ENCODE results near the gene ZBTB20.

Gene ZBTB20

GRCh38 chr3:114659109-114660061 lies 487.7 kb downstream of the ZBTB20 start:
- DNase-seq: no peak

GRCh38 chr3:114651555-114651954 lies 495.5 kb downstream of the ZBTB20 start:
- no peak for DNase-seq

GRCh38 chr3:114650808-114651207 lies 496.3 kb downstream of the ZBTB20 start:
- no peak for DNase-seq

GRCh38 chr3:114649331-114649730 lies 497.8 kb downstream of the ZBTB20 start:
- no peak for DNase-seq

GRCh38 chr3:114646526-114646925 lies 500.6 kb downstream of the ZBTB20 start:
- DNase-seq: no peak

GRCh38 chr3:114645392-114645791 lies 501.7 kb downstream of the ZBTB20 start:
- no peak for DNase-seq

- DNase-seq: no peak
These were observed 502.7 kb downstream of the ZBTB20 start for GRCh38 chr3:114644367-114644766.

- DNase-seq: no peak
These were observed 503.9 kb downstream of the ZBTB20 start for GRCh38 chr3:114642951-114643741.

GRCh38 chr3:114640126-114640525 lies 507.0 kb downstream of the ZBTB20 start:
- no peak for DNase-seq

GRCh38 chr3:114639171-114639570 lies 507.9 kb downstream of the ZBTB20 start:
- no peak for DNase-seq

GRCh38 chr3:114635878-114636277 lies 511.2 kb downstream of the ZBTB20 start:
- no peak for DNase-seq

- no peak for DNase-seq
These were observed 512.5 kb downstream of the ZBTB20 start for GRCh38 chr3:114634635-114635034.

GRCh38 chr3:114632757-114633424 lies 514.2 kb downstream of the ZBTB20 start:
- DNase-seq: peak; percentile 30 to 38

GRCh38 chr3:114627770-114628169 lies 519.3 kb downstream of the ZBTB20 start:
- no peak for DNase-seq

GRCh38 chr3:114626751-114627150 lies 520.3 kb downstream of the ZBTB20 start:
- DNase-seq: no peak

- DNase-seq: no peak
These were observed 522.4 kb downstream of the ZBTB20 start for GRCh38 chr3:114624571-114625181.

- no peak for DNase-seq
These were observed 523.0 kb downstream of the ZBTB20 start for GRCh38 chr3:114624047-114624445.

- no peak for DNase-seq
These were observed 523.6 kb downstream of the ZBTB20 start for GRCh38 chr3:114623420-114624046.

GRCh38 chr3:114622001-114622400 lies 525.1 kb downstream of the ZBTB20 start:
- DNase-seq: no peak

GRCh38 chr3:114619771-114620170 lies 527.3 kb downstream of the ZBTB20 start:
- no peak for DNase-seq

GRCh38 chr3:114615523-114616085 lies 531.5 kb downstream of the ZBTB20 start:
- no peak for DNase-seq
